ENCODE data around the gene C2orf42. TPM values are rescaled to one million over a fixed set of nuclear protein-coding genes. Genes with fewer than 3 reads are reported as not detected.
"Not testable (repeated sequence)": the region's sequence is repeated elsewhere in the genome, so short reads cannot be mapped to it uniquely, and the experiment has no call there.

Gene C2orf42
- total RNA-seq, 2 experiments from 2014 or later: 30.9 to 33.8 TPM

GRCh38 chr2:70201225-70201768, 10.5 kb upstream of the C2orf42 start:
- Mint-ChIP-seq H3K27ac (no peak overlapping the region), H3K36me3 (no peaks in the 10 kb centered on the region), H3K27me3 (no peaks in the 10 kb centered on the region), H3K4me1 (no peaks in the 10 kb centered on the region), H3K4me3 (no peak overlapping the region), H3K9me3 (no peaks in the 10 kb centered on the region)
- POLR2A ChIA-PET: interaction anchor here (0.6 kb wide), 1 partner anchor 10 kb away, joined by 3 read pairs; the partner anchor contains the start of gene C2orf42
- no peak for ATAC-seq (ENCODE audit: low read depth)
- DNase-seq: no peak

- POLR2A ChIA-PET: no interaction called here
- H3K9me3 Mint-ChIP-seq: no peaks in the 10 kb centered on the region
- ATAC-seq (ENCODE audit: low read depth) (no peak), DNase-seq (no peak)
- H3K36me3 Mint-ChIP-seq: no peaks in the 10 kb centered on the region
- no peaks in the 10 kb centered on the region for H3K4me1 Mint-ChIP-seq
- H3K4me3 Mint-ChIP-seq: no peak overlapping the region
- H3K27ac Mint-ChIP-seq: no peak overlapping the region
- H3K27me3 Mint-ChIP-seq: peaks cover 2% of the 10 kb centered on the region
Observed at GRCh38 chr2:70199320-70199864, 8.6 kb upstream of the C2orf42 start.

GRCh38 chr2:70192516-70192915, 1.7 kb upstream of the C2orf42 start:
- ATAC-seq (ENCODE audit: low read depth) (no peak), DNase-seq (no peak)
- Mint-ChIP-seq H3K36me3 (no peaks in the 10 kb centered on the region), H3K4me1 (peaks cover 14% of the 10 kb centered on the region), H3K27me3 (peaks cover 2% of the 10 kb centered on the region), H3K9me3 (no peaks in the 10 kb centered on the region), H3K4me3 (no peak overlapping the region), H3K27ac (no peak overlapping the region)
- POLR2A ChIA-PET: interaction anchor here (0.6 to 0.7 kb wide), 2 partner anchors 49 to 84 kb away, joined by 3 read pairs; no protein-coding TSS in a partner anchor

GRCh38 chr2:70191244-70191735, 471 bp upstream of the C2orf42 start:
- POLR2A ChIA-PET: interaction anchor here (0.6 to 2.4 kb wide), 23 partner anchors 10 to 298 kb away, joined by 3 to 29 read pairs (median 4); partner anchors contain the start of genes MXD1, PCBP1, PCYOX1 and SNRNP27
- ATAC-seq (ENCODE audit: low read depth) (no peak), DNase-seq (no peak)
- Mint-ChIP-seq H3K4me3 (peak overlapping the region; percentile 95), H3K4me1 (peaks cover 14% of the 10 kb centered on the region), H3K36me3 (no peaks in the 10 kb centered on the region), H3K27me3 (peaks cover 2% of the 10 kb centered on the region), H3K27ac (peak overlapping the region; percentile 99), H3K9me3 (no peaks in the 10 kb centered on the region)

GRCh38 chr2:70188460-70188859, 2.4 kb downstream of the C2orf42 start:
- no peaks in the 10 kb centered on the region for H3K9me3 Mint-ChIP-seq
- H3K27me3 Mint-ChIP-seq: no peaks in the 10 kb centered on the region
- no peak overlapping the region for H3K4me3 Mint-ChIP-seq
- POLR2A ChIA-PET: interaction anchor here (0.7 kb wide), 1 partner anchor 274 kb away, joined by 3 read pairs; the partner anchor contains the start of gene MXD1
- peaks cover 14% of the 10 kb centered on the region for H3K4me1 Mint-ChIP-seq
- no peaks in the 10 kb centered on the region for H3K36me3 Mint-ChIP-seq
- DNase-seq (no peak), ATAC-seq (ENCODE audit: low read depth) (no peak)
- H3K27ac Mint-ChIP-seq: no peak overlapping the region

GRCh38 chr2:70187170-70187569, 3.6 kb downstream of the C2orf42 start:
- POLR2A ChIA-PET; DNase-seq; H3K4me3 Mint-ChIP-seq; H3K27ac Mint-ChIP-seq; ATAC-seq (ENCODE audit: low read depth); H3K36me3 Mint-ChIP-seq; H3K27me3 Mint-ChIP-seq; H3K9me3 Mint-ChIP-seq: not testable (repeated sequence)
- H3K4me1 Mint-ChIP-seq: peaks cover 14% of the 10 kb centered on the region

- Mint-ChIP-seq H3K27ac (no peak overlapping the region), H3K27me3 (no peaks in the 10 kb centered on the region), H3K36me3 (peaks cover 7% of the 10 kb centered on the region), H3K4me3 (no peak overlapping the region), H3K9me3 (no peaks in the 10 kb centered on the region), H3K4me1 (peaks cover 4% of the 10 kb centered on the region)
- ATAC-seq (ENCODE audit: low read depth) (no peak), DNase-seq (no peak)
- POLR2A ChIA-PET: no interaction called here
Observed at GRCh38 chr2:70182689-70183088, 8.1 kb downstream of the C2orf42 start.

- Mint-ChIP-seq H3K27ac (no peak overlapping the region), H3K27me3 (no peaks in the 10 kb centered on the region), H3K9me3 (no peaks in the 10 kb centered on the region), H3K36me3 (peaks cover 7% of the 10 kb centered on the region), H3K4me1 (peaks cover 4% of the 10 kb centered on the region), H3K4me3 (no peak overlapping the region)
- ATAC-seq (ENCODE audit: low read depth) (no peak), DNase-seq (no peak)
- POLR2A ChIA-PET: interaction anchor here (0.5 to 1.6 kb wide), 2 partner anchors 9 to 110 kb away, joined by 4 read pairs; partner anchors contain the start of gene C2orf42
Observed at GRCh38 chr2:70181363-70181956, 9.4 kb downstream of the C2orf42 start.

- Mint-ChIP-seq H3K4me3 (no peak overlapping the region), H3K27ac (no peak overlapping the region), H3K9me3 (no peaks in the 10 kb centered on the region), H3K4me1 (no peaks in the 10 kb centered on the region), H3K27me3 (no peaks in the 10 kb centered on the region), H3K36me3 (peaks cover 9% of the 10 kb centered on the region)
- ATAC-seq (ENCODE audit: low read depth) (no peak), DNase-seq (no peak)
- POLR2A ChIA-PET: no interaction called here
Observed at GRCh38 chr2:70173520-70173919, 17.3 kb downstream of the C2orf42 start.

GRCh38 chr2:70169654-70170245, 21.1 kb downstream of the C2orf42 start:
- POLR2A ChIA-PET; H3K4me3 Mint-ChIP-seq; H3K9me3 Mint-ChIP-seq; ATAC-seq (ENCODE audit: low read depth); H3K27ac Mint-ChIP-seq; DNase-seq; H3K27me3 Mint-ChIP-seq; H3K4me1 Mint-ChIP-seq: not testable (repeated sequence)
- peaks cover 21% of the 10 kb centered on the region for H3K36me3 Mint-ChIP-seq

GRCh38 chr2:70161069-70161534, 29.7 kb downstream of the C2orf42 start:
- H3K27ac Mint-ChIP-seq: no peak overlapping the region

GRCh38 chr2:70160545-70160944, 30.3 kb downstream of the C2orf42 start:
- Mint-ChIP-seq H3K27ac (no peak overlapping the region), H3K4me3 (no peak overlapping the region), H3K9me3 (no peaks in the 10 kb centered on the region), H3K36me3 (peaks cover 11% of the 10 kb centered on the region), H3K4me1 (peaks cover 4% of the 10 kb centered on the region), H3K27me3 (no peaks in the 10 kb centered on the region)
- POLR2A ChIA-PET: no interaction called here
- ATAC-seq (ENCODE audit: low read depth) (no peak), DNase-seq (no peak)

More at GRCh38 chr2:70161069-70161534, 29.7 kb downstream of the C2orf42 start:
- Mint-ChIP-seq H3K36me3 (peaks cover 11% of the 10 kb centered on the region), H3K4me3 (no peak overlapping the region), H3K27me3 (no peaks in the 10 kb centered on the region), H3K9me3 (no peaks in the 10 kb centered on the region), H3K4me1 (peaks cover 4% of the 10 kb centered on the region)
- DNase-seq: no peak
- POLR2A ChIA-PET: no interaction called here
- no peak for ATAC-seq (ENCODE audit: low read depth)

- Mint-ChIP-seq H3K36me3 (peaks cover 20% of the 10 kb centered on the region), H3K27ac (peak overlapping the region; percentile 21)
- POLR2A ChIA-PET: not testable (repeated sequence)
Observed at GRCh38 chr2:70149130-70149686, 41.6 kb downstream of the C2orf42 start.

More at GRCh38 chr2:70149130-70149686, 41.6 kb downstream of the C2orf42 start:
- not testable (repeated sequence) for H3K9me3 Mint-ChIP-seq; H3K4me3 Mint-ChIP-seq; ATAC-seq (ENCODE audit: low read depth); H3K27me3 Mint-ChIP-seq; DNase-seq
- peaks cover 25% of the 10 kb centered on the region for H3K4me1 Mint-ChIP-seq

All from activated naive CD8-positive, alpha-beta T cell treated with anti-CD3 and anti-CD28 coated beads, Interleukin-2, amount 10 ng/mL, durations not matched to agents 7 days and 5 days (primary cell).